Measurements from ENCODE around the gene KRT38. TPM values are rescaled to one million over a fixed set of nuclear protein-coding genes. Genes with fewer than 3 reads are reported as not detected.
"Not testable (repeated sequence)": the region's sequence is repeated elsewhere in the genome, so short reads cannot be mapped to it uniquely, and the experiment has no call there.

KRT38 gene
- total RNA-seq, 1 experiment from 2014 or later: not detected

DNA sequence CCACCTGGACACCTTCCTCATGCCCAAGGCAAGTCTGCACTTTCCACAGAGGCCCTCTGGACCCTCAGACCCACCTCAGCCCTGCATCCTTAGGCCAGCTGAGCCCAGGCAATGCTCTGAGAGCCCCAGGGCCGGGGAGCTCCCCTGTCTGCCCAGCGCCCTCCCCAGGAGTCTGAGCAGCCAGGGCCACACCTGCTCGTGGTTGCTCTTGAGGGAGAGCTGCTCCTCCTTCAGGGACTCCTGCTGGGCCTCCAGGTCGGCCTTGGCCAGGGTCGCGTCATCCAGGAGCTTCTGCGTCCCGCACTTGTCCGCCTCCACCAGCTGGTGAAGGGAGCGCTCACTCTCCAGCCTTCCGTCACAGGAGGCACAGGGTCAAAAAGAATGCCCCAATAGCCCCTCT, 18.2 kb downstream of the KRT38 start:
- DNase-seq (ENCODE audit: low spot score): not testable (repeated sequence)

- no peak for DNase-seq (ENCODE audit: low spot score)
Observed at GRCh38 chr17:41421617-41422016, 19.2 kb downstream of the KRT38 start.

- DNase-seq (ENCODE audit: low spot score): peak; percentile 23
Observed at GRCh38 chr17:41421116-41421515, 19.7 kb downstream of the KRT38 start.

DNA sequence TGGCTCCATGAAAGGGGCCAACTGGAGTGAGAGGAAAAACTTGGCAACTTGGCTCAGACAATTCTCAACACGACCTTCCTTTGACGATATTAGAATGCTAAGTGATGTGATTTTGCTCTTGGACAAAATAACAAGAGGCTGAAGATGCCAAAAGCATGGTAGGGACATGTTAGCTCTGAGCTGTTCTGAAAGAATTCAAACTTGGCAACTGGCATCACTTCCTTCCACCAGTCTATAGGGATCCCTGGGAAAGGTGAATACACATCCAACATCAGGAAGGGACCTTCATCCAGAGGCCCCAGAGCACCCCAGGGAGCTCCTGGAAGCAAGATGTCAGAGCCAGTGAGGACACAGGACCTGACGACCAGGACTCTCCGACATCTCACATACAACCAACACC, 20.6 kb downstream of the KRT38 start:
- DNase-seq (ENCODE audit: low spot score): no peak

DNA sequence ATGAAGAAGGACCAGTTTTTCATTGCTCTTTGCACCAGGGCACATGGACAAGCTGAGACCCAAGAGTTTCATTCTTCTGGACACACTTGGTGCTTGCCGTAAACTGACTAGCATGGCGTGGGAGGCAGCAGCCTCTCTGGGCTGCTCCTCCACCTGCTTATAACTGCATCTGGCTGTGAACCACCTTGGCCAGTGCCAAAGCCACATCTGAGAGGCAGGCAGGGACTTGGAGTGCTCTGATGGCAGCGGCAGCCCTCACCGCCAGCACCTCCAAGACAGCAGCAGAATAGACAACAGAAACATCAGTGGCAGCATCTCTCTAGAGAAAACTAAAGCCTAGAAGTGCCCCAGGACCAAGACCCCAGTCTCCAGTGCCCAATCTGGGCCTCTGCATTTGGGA, 21.1 kb downstream of the KRT38 start:
- DNase-seq (ENCODE audit: low spot score): no peak

DNA sequence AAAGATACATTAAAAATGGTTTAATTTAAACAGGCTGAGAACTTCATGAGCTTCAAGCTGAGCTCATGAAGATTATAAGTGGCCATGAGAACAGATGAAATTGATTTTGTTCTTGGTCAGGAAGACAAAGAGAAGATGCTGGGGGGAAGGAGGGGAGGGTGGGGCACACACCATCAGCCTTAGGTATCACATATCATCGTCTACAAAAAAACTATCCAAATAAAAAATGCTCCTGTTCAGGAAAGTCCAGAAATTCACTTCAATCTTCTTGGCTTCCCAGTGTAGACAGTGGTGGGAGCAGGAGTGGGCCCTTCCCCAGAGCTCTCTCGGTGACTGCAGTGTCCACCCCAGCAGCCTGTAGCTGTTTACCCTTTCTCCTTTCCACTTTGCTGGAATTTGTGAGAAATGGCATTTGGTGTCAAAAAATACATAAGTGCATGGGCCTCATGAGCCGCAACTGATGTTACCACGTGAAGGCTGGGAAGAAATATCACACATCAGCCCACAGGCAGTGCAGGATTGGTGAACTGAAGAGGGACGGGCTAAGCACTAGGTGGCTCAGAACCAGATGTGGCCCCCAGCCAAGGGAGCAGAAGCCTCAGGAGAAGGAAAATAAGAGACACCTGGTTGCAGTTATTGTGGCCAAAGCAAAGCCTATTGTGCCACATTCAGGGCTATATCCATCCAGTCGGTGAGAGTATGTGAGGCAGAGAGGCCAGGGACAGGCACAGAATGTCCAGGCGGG, 22.5 kb downstream of the KRT38 start:
- no peak for DNase-seq (ENCODE audit: low spot score)

DNA sequence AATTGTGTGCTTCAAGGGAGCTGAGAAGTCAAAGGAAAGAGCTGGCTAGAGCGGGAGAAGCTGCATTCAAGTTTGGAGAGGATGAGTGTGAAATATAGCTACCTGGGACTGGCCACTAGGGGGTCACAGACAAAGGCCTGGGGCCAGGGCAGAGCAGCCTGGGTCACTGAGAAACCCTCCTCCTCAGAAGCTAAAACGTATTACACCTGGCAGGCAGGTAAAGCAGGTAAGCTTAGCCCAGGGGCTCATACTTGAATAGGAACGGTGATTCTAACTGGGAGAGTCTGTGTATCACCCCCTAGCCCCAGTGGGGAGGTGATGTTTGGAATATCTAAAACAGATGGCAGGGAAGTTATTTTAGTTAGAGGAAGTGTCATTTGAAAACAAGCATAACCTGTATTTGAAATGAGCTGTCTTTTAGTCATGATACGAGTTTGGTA, 23.2 kb downstream of the KRT38 start:
- no peak for DNase-seq (ENCODE audit: low spot score)

GRCh38 chr17:41417127-41417526, 23.7 kb downstream of the KRT38 start:
- no peak for DNase-seq (ENCODE audit: low spot score)

DNA sequence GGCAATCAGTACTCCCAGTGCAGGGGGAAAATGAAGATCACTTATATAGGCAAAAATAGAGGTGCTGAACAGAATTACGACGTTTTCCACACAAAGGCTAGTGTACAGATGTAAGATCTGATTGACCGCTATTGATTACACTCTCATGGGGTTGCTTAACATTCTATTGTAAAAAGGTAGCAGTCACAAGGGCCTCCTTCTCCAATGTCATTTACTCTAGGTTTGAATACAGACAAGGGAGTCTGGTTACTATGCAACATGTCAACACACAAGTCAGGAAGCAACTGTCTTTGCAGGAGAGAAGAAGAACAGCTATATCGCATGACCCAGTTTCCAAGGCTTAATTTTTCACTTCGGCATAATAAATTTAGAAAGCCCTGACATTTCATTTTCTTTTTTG, 24.3 kb downstream of the KRT38 start:
- DNase-seq (ENCODE audit: low spot score): no peak

DNA sequence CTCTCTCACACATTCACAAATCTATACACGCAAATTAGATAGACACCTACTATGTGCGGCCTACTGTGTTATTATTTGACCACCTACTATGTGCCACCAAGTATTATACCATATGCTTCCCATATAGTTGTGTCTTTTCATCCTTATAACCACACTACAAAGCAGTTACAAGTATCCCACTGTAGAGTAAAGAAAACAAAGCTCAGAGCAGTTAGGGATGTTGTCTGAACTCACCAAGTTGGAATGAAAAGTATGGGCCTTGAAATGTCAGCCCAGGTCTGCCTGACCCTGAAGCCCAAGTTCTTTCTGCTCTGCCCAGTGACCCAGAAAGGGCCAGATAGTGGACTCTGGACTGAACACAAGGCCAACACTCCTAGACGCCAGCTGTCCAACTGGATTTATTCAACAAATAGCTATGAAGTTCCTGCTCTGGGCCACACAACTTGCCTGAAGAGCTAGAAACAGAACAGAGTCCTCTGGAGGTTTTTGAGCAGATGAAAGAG, 24.9 kb downstream of the KRT38 start:
- DNase-seq (ENCODE audit: low spot score): no peak

DNA sequence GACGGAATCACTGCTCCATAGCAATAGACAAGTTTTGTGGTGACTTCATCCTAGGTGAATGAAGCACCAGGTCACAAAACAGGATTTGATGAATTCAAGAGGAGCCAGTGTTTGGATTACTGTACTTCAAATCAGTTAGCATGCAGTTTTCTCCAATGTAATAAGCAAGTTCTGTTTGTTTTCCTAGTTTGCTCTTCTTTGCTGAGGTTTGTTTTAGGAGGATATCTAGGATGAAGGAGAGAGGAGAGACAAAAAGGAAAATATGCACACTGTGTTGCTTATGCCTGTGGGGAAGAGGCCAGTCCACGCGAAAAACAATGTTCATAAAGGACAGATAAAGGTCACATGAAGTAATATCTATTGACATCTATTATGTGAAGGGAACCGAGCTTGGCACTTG, 25.4 kb downstream of the KRT38 start:
- no peak for DNase-seq (ENCODE audit: low spot score)

DNA sequence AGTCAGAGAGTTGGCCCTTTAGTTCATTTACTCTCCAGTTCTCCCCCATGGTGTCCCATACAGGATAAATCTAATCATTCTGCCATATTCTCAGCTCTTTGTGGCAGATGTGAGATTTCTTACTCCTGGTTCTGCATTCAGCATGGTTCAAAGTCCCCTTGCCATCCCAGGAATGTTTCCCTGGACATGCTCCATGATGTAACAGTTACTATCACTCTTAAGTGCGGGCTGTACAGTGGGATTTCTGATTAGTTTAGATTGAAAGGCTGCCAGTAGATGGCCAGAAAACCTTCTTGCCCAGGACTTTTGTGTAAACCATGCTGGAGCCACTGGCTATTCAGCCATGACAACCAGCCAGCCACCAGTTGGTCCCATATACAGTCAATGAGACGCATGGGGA, 26.8 kb downstream of the KRT38 start:
- DNase-seq (ENCODE audit: low spot score): no peak

- no peak for DNase-seq (ENCODE audit: low spot score)
Observed at GRCh38 chr17:41413353-41413957, 27.3 kb downstream of the KRT38 start.

DNA sequence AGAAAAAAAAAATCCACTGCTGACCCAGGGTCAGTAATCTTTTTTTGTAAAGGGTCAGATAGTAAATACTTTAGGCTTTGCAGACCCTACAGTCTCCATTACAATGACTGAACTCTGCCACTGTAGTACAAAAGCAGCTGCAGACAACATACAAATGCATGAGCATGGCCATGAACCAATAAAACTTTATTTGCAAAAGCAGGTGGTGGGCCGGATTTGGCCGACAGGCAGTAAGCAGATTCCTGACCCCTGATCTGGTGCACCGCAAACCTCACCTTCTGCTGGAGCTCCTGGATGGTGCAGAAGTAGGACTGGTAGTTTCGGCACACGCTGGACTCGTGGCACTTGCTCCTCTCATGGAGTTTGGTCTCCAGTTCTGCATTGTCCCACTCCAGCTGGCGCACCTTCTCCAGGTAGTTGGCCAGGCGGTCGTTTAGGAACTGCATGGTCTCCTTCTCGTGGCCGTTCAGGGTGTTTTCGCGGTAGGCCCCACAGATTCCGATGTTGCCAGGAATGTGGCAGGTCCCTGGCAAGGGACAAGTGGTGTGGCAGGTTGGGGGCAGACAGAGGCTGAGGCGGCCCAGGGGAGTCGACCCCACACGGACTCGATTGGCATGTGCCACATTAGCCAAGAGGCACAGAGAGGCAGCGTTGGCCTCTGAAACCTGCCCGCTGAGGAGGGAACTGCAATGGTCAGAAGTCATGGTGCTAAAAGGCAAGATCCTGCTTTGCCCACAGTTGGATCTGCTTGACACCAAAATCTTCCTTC, 29.5 kb downstream of the KRT38 start:
- DNase-seq (ENCODE audit: low spot score): no peak

DNA sequence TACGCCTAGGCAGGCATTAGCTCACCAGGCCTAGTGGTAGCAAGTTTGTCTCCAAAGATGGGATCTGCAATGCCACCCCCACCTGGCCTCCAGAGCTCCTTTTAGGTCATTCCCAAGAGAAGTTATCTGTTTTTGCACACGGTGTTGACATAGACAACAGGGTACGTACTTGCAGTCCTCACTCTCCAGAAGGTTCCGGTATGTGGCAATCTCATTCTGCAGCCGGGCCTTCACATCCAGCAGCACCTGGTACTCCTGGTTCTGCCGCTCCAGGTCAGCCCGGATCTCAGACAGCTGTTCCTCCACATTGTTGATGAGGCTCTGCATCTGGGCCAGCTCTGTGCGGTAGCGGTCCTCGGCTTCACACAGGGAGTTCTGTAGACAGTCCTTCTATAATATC, 33.6 kb downstream of the KRT38 start:
- no peak for DNase-seq (ENCODE audit: low spot score)

DNA sequence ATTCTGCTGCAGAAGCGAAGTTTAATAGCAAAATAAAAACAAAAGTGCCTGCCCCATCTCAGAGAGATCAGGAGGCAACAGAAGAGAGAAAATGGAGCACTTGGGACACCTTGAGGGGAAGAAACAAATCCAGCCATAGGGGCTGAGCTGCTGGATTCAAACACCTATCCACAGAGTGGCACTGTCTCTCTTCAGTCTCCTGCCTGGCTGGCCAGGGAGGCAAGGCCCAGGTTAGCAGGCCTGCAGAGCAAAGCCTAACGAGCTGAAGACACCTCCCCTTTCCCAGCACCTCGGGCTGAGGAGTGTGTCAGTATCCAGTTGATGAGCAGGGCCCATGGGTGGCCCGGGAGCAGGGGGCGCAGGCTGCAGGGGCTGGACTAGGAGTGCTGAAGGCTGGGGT, 34.6 kb downstream of the KRT38 start:
- no peak for DNase-seq (ENCODE audit: low spot score)

DNA sequence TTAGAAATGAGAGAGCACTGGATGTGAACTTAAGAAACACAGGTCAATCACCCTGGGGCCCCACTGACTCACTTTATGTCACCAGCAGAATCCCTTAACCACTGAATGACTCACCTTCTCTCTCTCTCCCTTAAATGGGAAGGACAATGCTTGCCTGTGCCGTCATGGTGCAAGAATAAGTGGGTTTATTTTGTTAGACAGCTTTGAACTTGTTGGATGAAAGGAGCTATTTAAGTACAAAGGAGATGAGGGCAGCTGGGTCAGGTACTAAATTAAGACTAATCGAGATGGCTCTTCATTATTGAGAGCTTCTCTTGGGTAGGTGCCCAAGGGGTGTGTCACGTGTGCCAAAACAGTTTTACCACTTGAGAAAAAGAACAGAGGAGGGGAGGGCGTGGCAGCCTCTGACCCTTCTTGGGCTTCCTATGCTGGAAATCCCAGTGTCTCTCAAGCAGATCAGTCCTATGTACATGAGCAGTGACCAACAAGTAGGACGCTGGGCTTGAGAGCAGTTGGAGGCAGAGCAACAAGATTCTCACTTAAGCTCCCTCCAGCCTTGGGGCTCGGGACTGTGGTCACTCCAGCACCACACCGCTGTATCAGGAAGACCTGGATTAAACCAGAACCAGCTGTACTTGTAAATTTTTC, 36.6 kb downstream of the KRT38 start:
- peak; percentile 99 for DNase-seq (ENCODE audit: low spot score)

GRCh38 chr17:41403404-41404023, 37.3 kb downstream of the KRT38 start:
- peak; percentile 47 for DNase-seq (ENCODE audit: low spot score)

DNA sequence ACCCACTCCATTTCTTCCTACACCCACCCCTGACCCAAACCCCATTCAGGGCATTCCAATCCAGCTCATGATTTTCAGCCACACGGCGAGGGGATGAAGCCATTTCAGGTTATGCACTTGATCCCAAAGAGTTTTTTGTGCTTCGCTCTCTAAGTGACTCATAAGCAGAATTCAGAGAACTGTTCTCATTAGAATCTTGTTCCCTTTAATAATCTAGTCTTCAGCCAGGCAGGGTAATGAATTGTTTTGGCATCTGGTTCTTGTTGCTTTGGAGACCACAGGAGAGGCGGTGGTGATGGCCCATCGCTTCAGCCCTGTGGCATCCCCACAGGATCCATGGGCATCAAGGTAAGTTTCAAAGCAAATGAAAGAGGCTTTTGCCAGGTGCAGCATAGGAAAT, 38.6 kb downstream of the KRT38 start:
- peak; percentile 50 for DNase-seq (ENCODE audit: low spot score)

GRCh38 chr17:41396996-41397660, 43.7 kb downstream of the KRT38 start, which contains the start of gene KRT31:
Gene KRT31, minus strand, starts transcription at chr17:41397608. Its CDS starts 69 bp downstream, at chr17:41397539.
- DNase-seq (ENCODE audit: low spot score): no peak

GRCh38 chr17:41396340-41396739, 44.4 kb downstream of the KRT38 start:
- no peak for DNase-seq (ENCODE audit: low spot score)

Data from A172 (cell line).